GM20431 (cell line): Measurements from ENCODE around the gene DNAH8.
"Not testable (repeated sequence)": the region's sequence is repeated elsewhere in the genome, so short reads cannot be mapped to it uniquely, and the experiment has no call there.

Experiments used
- in situ Hi-C: fragments of 300-500 bp; cut with MseI, MboI; formaldehyde crosslinking; loops from one replicate; pipeline ENCODE4 v1.15.0; 2020; ENCODE audit warnings: low sequenced_read_pairs; ENCODE audit not compliant: unreplicated experiment

The DNAH8 gene

GRCh38 chr6:38867726-38868125, 152.6 kb downstream of the DNAH8 start:
- in situ Hi-C loops, result no loop called here

DNA sequence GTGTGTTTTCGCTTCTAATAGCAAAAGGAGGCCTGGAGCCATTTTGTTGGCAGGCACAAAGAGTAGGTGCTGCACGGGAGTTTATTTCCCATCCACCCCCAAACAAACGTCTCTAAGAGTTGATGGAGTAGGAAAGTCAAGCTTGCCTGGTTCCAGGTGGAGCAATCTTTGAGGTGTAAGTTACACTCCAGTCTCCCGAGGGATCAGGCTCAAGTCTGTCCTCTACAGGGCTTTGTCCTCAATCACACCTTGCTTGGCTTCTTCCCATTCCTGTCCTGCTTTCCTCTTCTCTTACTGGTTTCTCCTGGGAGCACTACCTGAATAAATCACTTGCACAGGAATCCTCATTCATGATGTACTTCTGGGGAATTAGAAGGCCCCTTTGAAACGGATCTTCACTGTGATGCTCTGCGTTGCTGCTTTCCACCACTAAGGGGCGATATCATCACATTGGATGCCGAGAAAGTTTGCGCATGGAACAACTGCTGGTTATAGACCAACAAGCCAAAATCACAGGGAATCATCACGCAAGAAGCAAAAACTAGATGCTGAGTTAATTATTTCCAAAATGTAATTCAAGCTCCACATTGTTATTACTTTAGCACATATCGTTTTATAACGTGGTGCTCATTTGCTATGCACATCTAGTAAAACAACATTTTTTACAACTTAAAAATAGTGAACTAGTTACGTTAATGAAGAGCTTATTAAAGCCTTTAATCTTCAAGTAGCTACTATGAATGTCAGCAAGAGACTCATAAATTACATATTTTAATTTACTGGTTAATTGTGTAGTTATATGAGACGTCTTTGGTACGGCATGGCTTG, 156.8 kb downstream of the DNAH8 start:
- in situ Hi-C loops, result no loop called here

DNA sequence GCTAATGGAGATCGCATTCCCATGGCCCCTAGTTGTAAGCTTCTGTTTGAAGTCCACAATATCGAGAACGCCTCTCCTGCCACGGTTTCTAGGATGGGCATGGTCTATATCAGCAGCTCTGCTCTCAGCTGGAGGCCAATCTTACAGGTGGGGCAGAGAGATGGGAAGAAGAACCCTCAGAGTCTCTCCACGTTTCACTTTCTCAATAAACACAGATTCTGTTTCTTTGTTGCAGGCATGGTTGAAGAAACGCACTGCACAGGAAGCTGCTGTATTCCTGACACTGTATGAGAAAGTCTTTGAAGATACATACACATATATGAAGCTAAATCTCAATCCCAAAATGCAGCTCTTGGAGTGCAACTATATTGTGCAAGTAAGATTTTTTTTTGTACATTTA, 157.9 kb downstream of the DNAH8 start:
- in situ Hi-C loops, result no loop called here

GRCh38 chr6:38873816-38874215, 158.7 kb downstream of the DNAH8 start:
- in situ Hi-C loops, result not testable (repeated sequence)

- in situ Hi-C loops, result no loop called here
These were observed 161.4 kb downstream of the DNAH8 start for GRCh38 chr6:38876475-38876874.

DNA sequence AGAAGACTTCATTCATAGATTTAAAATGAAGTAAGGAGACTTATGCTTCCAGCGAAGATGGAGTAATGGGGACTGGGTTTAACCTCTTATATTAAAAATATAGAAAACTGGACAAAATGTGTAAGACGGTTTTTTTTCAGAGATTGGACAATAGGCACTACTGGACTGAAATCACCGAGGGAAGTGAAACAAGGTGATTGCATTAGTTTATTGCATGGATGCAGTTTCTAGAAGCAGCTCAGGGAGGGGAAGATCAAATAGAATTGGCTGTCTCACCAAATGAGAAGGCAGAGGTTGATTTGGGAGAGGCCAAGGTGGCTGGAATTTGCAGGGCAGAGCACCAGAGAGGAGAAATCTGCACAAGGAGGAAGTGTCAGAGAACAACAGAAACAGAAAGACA, 162.6 kb downstream of the DNAH8 start:
- in situ Hi-C loops, result no loop called here

DNA sequence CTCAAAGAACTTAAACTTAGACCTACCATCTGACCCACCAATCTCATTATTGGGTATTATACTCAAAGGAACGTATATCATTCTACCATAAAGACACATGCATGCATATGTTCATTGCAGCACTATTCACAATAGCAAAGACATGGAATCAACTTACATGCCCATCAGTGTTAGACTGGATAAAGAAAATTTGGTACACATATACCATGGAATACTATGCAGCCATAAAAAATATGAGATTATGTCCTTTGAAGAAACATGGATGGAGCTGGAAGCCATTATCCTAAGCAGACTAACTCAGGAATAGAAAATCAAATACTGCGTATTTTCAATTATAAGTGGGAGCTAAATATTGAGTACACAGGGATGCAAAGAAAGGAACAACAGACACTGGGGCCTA, 167.0 kb downstream of the DNAH8 start:
- in situ Hi-C loops, result no loop called here

DNA sequence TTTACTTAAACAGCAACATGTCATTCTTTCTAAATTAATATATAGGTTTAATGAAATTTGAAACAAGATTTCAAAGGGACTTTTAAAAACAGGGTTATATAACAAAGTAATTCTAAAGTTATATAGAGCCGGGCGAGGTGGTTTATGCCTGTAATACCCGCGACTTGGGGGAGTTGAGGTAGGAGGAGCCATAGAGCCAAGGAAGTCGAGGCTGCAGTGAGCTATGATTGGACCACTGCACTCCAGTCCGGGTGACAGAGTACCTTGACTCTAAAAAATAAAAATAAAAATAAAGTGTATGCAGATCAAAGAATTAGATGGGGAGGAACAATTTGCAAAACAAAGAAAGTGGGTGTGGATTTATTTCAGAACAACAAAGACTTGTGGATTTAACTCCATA, 182.4 kb downstream of the DNAH8 start:
- in situ Hi-C loops, result no loop called here

DNA sequence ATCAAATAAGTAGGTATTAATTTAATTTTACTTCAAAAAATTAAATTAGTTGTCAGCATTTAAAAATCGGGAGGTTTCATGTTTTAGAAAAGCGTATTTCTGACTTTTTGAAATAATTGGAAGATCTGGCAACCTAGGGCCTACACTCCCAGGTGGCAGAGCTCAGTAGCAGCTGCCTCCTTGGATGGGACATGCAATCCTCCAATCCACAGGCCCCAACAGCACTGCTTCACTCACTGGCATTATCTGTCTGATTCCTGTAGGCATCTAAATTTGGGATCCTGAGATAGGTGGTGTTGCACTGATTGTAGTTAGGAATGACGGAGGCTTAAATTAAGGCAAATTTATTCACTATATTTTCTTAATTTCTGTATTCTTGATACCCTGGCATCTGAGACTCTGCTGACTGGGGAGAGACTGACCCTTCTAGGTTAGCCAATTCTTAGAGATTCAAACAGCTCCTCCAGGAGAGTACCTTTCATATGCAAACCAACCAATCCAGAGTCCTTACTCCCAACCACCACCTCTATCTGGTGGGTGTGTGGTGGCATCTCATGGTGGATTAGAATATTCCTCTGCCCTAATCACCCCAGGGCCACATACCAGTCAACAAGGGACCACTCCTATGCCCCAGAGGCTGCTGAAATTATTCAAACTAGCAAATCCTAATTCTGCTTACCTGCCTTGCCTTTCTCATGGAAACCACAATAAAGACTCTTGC, 186.9 kb downstream of the DNAH8 start:
- in situ Hi-C loops, result no loop called here

DNA sequence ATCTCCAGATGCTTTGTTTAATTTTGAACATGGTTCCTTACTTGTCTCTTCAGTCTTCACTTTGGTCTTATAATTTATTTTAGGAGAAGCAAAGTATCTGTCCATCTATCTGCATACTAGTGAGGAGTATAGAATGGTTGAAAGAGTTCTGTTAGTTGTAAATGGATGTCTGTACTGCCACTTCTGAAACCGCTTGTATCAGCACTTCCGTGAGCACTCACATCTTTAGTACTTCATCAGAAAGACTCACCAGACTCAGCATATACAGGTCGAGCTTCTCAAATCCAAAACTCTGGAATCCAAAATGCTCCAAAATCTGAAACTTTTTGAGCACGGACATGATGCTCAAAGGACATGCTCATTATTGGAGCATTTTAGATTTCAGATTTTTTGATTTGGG, 191.5 kb downstream of the DNAH8 start:
- in situ Hi-C loops, result no loop called here

GRCh38 chr6:38907264-38907663, 192.2 kb downstream of the DNAH8 start:
- in situ Hi-C loops, result no loop called here

GRCh38 chr6:38909015-38909730, 194.1 kb downstream of the DNAH8 start:
- in situ Hi-C loops, result no loop called here

DNA sequence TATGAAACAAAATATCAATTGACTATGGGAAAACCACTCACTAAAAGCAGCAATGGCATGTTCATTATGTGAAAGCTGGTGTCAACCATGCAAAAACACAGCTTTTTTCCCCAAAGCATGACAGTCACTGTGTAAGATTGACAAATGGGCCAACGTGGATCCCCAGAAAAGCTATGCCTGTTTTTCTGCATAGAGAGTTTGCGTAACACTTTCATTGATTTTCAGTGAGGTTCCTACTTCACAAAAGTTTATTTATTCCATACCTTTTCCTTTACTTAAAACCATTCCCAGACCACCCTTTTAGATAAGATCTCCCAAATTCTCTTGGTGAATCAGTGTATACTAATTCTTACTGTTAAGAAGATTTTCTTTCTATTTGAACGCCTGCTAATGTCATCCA, 195.1 kb downstream of the DNAH8 start:
- in situ Hi-C loops, result no loop called here

DNA sequence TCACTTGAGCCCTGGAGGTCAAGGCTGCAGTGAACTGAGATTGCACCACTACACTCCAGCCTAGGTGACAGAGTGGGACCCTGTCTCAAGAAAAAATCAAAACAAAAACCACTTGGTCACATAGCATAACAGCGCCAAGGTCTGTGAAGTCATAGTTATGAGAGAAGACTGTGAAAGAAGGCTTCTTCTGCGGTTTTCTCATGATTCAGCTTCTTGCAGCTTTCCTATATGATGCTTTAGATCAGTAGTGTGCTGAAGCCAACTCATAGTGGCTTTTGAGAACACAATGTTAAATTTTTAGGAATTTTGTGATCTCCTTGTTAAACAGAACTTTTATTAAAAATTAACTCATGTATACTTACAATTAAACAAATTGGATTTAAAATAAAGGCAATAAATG, 197.3 kb downstream of the DNAH8 start:
- in situ Hi-C loops, result no loop called here

GRCh38 chr6:38915205-38915925, 200.3 kb downstream of the DNAH8 start:
- in situ Hi-C loops, result no loop called here

GRCh38 chr6:38921540-38921939, 206.4 kb downstream of the DNAH8 start:
- in situ Hi-C loops, result not testable (repeated sequence)

GRCh38 chr6:38924791-38925509, 209.8 kb downstream of the DNAH8 start:
- in situ Hi-C loops, result no loop called here

GRCh38 chr6:38929560-38929959, 214.4 kb downstream of the DNAH8 start:
- in situ Hi-C loops, result no loop called here

DNA sequence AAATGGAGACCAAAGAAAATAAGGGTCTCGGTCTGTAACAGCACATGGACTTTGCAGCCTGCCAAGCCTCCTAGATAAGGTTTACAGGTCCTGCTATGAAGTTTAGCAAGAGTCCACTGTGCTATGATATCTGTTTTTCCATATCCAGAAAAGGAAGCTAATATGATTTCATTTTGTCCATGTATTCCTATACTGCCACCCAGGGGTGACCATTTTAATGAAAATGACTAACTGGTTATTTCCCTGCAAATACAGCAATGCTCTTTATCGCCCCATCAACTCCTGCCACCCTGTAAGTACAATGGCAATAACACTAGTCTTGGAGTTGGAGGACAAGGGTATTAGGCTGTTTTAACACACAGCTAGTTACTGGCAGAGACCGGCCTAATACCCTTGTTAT, 218.3 kb downstream of the DNAH8 start:
- in situ Hi-C loops, result no loop called here

- in situ Hi-C loops, result no loop called here
These were observed 219.9 kb downstream of the DNAH8 start for GRCh38 chr6:38935051-38935450.
